Subcutaneous adipose tissue (tissue), 4 donors: ENCODE measurements around the gene PHF23. TPM values are rescaled to one million over a fixed set of nuclear protein-coding genes. Genes with fewer than 3 reads are reported as not detected.

Experiments used
- CTCF ChIP-seq: fragments of 450-650 bp; IDR thresholded peaks from one replicate; pipeline ENCODE4 v1.5.1; 2016; ENCODE audit warnings: low read depth, mild to moderate bottlenecking, control low read depth, antibody characterized with exemption, moderate library complexity
- total RNA-seq, 4 donors: library from RNA; depleted of rRNA; stranded (reverse); fragments of >200 nt; gene quantifications; one replicate each; pipeline ENCODE4 v1.1.0, GENCODE V29; 2016

Gene PHF23
- total RNA-seq, 4 donors from 2014 or later = 14.5 to 27.6 (median 19.3) TPM

- no peak for TF ChIP-seq CTCF
Measured at GRCh38 chr17:7218166-7218565, 21.1 kb downstream of the PHF23 start.

- no peak for TF ChIP-seq CTCF
Measured at GRCh38 chr17:7217113-7217987, 21.9 kb downstream of the PHF23 start.

- no peak for TF ChIP-seq CTCF
Measured at GRCh38 chr17:7216242-7217112, 22.8 kb downstream of the PHF23 start.

- no peak for TF ChIP-seq CTCF
Measured at GRCh38 chr17:7215652-7216180, 23.5 kb downstream of the PHF23 start.

GRCh38 chr17:7215136-7215638 is 24.1 kb downstream of the PHF23 start:
- no peak for TF ChIP-seq CTCF

GRCh38 chr17:7214300-7215135 is 24.7 kb downstream of the PHF23 start:
- TF ChIP-seq CTCF = no peak
